Right cardiac atrium (tissue), 5 donors: ENCODE data around the gene TMPRSS11A. TPM values are rescaled to one million over a fixed set of nuclear protein-coding genes. Genes with fewer than 3 reads are reported as not detected.

Source experiments
- ATAC-seq, 2 donors: fragments of 200-7000 bp; cut with Tn5 transposase; one replicate each; pipeline versions ENCODE4 v1.8.0 to v1.9.1; 2020; ENCODE audit warnings: moderate library complexity in 2 of 2, mild to moderate bottlenecking in 1 of 2
- DNase-seq, 3 donors: peaks; one replicate each; pipeline ENCODE4 v3.0.0-alpha.2; 2020
- H3K27ac ChIP-seq: one replicate; pipeline ENCODE4 v1.5.1; 2013; ENCODE audit warnings: mild to moderate bottlenecking, low read length, control low read depth, moderate library complexity
- H3K27me3 ChIP-seq: one replicate; pipeline ENCODE4 v1.6.1; 2013; ENCODE audit not compliant: control insufficient read depth, insufficient read depth
- H3K4me1 ChIP-seq: one replicate; pipeline ENCODE4 v1.6.1; 2013; ENCODE audit warnings: low read length; ENCODE audit not compliant: control insufficient read depth, insufficient read depth
- H3K4me3 ChIP-seq: one replicate; pipeline ENCODE4 v1.5.1; 2013; ENCODE audit warnings: low read length, control low read depth
- H3K9me3 ChIP-seq: one replicate; pipeline ENCODE4 v1.6.1; 2013; ENCODE audit warnings: low read length; ENCODE audit not compliant: control insufficient read depth
- WGBS: extraction: QIAGEN DNeasy Blood & Tissue Kit; methylation state at CpG from one replicate; pipeline ENCODE4 v1.1.7; 2013; 5-methylcytosine and 5-hydroxymethylcytosine counted together
- intact Hi-C, 4 donors: fragments of 100-400 bp; cut with DNase I; formaldehyde crosslinking; loops; one replicate each; pipeline versions ENCODE4 v1.11.0 to v1.14.0; 2022 to 2023
- polyA plus RNA-seq: library from polyadenylated mRNA; stranded (reverse); fragments of 200-250 nt; gene quantifications from one replicate; pipeline ENCODE4 v1.2.3, GENCODE V29; 2013
- total RNA-seq, 4 donors: library from RNA; stranded (reverse); fragmentation: NEBNext Ultra II Directional; extraction: Animal tissue kit (Norgen Biotek cat#: 25700); gene quantifications; one replicate each; pipeline ENCODE4 v1.2.1, GENCODE V29; 2021
- donor health status: healthy with polysubstance abuse.
- donor health status: DM: no; HTN: yes; CAD: no.
- donor health status: DM: no; HTN: no; CAD: no.
- donor health status: DM: no; HTN: yes; CAD: no; lungs with severe emphysema.
- donor health status: DM: yes; HTN: yes; CAD: no.

TMPRSS11A gene
- total and polyA plus RNA-seq, 5 donors: not detected

DNA sequence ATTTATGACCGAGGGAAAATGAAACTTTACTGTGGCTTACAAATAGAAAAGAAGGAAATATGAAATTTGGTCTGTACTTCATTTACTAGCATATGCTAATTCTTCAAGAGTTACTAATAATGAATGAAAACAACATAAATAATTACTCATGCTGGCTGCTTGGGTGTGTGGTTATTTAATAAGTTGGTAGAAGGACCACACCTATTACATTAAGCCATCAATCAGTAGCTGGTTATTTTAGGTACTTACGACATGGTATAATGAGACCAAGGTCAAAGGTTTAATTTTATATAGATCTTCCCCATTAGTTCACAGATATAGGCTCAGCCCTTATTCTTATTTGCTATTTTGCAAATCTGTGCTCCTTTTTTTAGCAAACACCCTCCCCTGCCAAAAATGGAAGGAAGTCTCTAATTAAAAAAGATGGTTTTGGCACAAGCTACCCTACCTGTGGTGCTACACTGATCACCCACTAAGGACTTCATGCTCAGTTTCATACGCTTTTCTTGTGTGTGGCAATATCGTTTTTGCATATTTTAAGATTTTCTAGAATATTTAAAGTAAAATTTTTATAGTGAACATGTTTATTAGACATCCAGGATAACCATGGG is 93.6 kb downstream of the TMPRSS11A start:
- H3K4me1 ChIP-seq: no peaks in the 10 kb centered on the region
- no peak overlapping the region for H3K27ac ChIP-seq
- intact Hi-C loops: no loop called here
- DNase-seq (no peak), ATAC-seq (no peak)
- 80% methylated on average over 4 of the region's 4 CpGs for WGBS
- H3K4me3 ChIP-seq: no peak overlapping the region
- no peaks in the 10 kb centered on the region for H3K27me3 ChIP-seq
- no peaks in the 10 kb centered on the region for H3K9me3 ChIP-seq

DNA sequence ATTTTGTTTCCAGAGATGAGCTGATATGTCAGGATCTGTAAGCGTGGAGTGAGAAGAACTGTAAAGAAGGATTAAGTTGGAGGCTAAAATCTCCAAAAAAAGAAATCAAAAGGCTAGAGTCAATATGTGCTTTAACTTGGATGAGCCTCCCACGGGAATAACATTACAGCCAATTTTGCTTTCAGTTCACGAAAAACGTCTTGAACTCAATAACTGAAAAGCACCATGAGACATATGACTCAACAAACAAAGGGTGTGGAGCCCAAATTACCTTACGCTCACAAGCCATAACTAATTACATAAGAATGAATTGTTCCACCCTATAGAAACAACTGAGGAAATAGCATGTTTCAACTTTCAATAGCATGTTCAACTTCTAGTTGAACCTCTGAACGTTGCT is 101.8 kb downstream of the TMPRSS11A start:
- no peaks in the 10 kb centered on the region for H3K4me1 ChIP-seq
- H3K9me3 ChIP-seq: no peaks in the 10 kb centered on the region
- DNase-seq: no peak
- H3K27me3 ChIP-seq: no peaks in the 10 kb centered on the region
- 59% methylated on average over 6 of the region's 6 CpGs for WGBS
- H3K27ac ChIP-seq: no peak overlapping the region
- intact Hi-C loops: no loop called here
- H3K4me3 ChIP-seq: no peak overlapping the region
- no peak for ATAC-seq

Other genes with a start within 250 kb of the TMPRSS11A start
- not detected for gene GNRHR, start 209.1 kb downstream of the TMPRSS11A start, total RNA-seq
- gene GNRHR, start 209.1 kb downstream of the TMPRSS11A start, polyA plus RNA-seq: not detected
- not detected for gene TMPRSS11D, start 79.5 kb downstream of the TMPRSS11A start, total RNA-seq
- not detected for gene TMPRSS11D, start 79.5 kb downstream of the TMPRSS11A start, polyA plus RNA-seq
- not detected for gene TMPRSS11F, start 166.4 kb upstream of the TMPRSS11A start, total RNA-seq
- not detected for gene TMPRSS11F, start 166.4 kb upstream of the TMPRSS11A start, polyA plus RNA-seq